GM19397 (cell line): ENCODE results near the gene SEPHS2.
"Not testable (repeated sequence)": the region's sequence is repeated elsewhere in the genome, so short reads cannot be mapped to it uniquely, and the experiment has no call there.

Experiments used
- ATAC-seq: cut with Tn5 transposase; IDR thresholded peaks from one replicate; pipeline ENCODE4 v1.9.1; 2021; ENCODE audit warnings: mild to moderate bottlenecking, moderate library complexity; ENCODE audit not compliant: unreplicated experiment

The SEPHS2 gene

DNA sequence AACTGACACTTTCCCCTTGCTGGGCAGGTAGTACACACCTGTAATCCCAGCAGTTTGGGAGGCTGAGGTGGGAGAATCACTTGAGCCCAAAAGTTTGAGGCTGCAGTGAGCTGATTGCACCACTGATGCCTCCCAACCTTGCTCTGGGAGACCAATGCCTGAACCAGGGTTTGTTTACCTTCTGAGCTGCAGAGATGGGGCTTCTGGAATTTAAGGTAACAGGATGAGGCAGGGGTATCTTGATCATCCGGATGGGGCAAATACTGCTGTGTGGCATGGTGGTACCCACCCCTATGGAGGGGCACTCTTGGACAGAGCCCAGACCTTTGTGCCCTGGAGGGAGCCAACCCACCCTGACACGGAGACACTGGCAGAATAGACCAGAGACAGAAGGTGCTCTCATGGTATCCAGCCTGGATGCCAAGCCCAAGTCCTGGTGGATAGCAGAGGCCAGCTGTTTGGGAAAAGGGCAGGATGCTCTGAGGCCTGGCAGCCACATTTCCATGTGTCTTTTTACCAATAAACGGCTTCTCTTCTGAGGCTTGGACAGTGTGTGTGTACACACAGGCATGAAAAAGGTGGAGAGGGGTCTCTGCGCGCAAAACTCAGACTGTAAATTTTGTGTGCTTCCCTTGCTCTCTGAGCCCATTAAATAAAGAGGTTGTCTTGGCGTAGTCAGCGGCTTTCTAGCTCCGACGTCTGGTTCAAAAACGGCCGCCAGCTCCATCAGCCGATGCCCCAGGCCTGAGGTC is 46.1 kb downstream of the SEPHS2 start:
- no peak for ATAC-seq

DNA sequence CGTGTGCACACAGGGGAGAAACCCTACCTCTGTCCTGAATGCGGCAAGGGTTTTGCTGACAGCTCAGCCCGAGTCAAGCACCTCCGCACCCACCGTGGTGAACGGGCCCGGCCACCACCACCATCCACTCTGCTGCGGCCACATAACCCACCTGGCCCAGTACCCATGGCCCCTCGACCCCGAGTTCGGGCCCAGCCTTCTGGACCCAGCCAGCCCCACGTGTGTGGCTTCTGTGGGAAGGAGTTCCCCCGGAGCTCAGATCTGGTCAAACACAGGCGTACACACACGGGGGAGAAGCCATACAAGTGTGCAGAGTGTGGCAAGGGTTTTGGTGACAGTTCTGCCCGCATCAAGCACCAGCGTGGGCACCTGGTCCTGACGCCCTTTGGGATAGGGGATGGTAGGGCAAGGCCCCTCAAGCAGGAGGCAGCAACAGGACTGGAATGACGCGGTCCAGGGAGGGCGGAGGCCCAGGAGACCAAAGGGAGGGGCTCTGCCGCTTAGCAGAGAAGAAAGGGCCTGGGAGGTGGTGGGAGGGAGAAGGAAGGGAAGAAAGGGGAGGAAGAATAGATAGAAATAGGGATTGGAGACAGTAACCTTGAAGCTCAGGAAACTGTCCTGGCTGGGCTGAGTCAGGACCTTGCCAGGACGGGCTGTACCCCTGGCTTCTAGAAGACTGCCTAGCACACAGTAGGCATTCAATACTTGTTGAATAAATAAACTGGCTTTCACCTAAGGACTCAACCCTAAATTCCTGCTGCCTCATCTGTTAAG is 46.8 kb downstream of the SEPHS2 start:
- ATAC-seq: no peak

DNA sequence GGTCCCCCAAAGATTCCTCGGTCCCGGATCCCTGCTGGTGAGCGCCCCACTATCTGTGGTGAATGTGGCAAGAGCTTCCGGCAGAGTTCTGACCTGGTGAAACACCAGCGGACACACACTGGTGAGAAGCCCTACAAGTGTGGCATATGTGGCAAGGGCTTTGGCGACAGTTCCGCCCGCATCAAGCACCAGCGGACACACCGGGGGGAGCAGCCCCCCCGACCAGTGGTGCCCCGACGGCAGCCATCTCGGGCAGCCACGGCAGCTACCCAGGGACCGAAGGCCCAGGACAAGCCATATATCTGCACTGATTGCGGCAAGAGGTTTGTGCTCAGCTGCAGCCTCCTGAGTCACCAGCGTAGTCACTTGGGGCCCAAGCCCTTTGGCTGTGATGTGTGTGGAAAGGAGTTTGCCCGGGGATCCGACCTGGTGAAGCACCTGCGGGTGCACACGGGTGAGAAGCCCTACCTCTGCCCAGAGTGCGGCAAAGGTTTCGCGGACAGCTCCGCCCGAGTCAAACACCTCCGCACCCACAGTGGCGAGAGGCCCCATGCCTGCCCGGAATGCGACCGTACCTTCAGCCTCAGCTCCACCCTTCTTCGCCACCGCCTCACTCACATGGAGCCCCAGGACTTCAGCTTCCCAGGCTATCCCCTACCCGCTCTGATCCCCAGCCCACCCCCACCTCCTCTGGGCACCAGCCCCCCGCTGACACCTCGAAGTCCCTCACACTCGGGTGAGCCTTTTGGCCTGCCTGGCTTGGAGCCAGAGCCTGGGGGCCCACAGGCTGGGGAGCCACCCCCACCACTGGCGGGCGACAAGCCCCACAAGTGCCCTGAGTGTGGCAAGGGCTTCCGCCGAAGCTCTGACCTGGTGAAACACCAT is 47.7 kb downstream of the SEPHS2 start:
- no peak for ATAC-seq

GRCh38 chr16:30397056-30397455 is 48.6 kb downstream of the SEPHS2 start:
- ATAC-seq: no peak

GRCh38 chr16:30396627-30397026 is 49.0 kb downstream of the SEPHS2 start:
- ATAC-seq: not testable (repeated sequence)

DNA sequence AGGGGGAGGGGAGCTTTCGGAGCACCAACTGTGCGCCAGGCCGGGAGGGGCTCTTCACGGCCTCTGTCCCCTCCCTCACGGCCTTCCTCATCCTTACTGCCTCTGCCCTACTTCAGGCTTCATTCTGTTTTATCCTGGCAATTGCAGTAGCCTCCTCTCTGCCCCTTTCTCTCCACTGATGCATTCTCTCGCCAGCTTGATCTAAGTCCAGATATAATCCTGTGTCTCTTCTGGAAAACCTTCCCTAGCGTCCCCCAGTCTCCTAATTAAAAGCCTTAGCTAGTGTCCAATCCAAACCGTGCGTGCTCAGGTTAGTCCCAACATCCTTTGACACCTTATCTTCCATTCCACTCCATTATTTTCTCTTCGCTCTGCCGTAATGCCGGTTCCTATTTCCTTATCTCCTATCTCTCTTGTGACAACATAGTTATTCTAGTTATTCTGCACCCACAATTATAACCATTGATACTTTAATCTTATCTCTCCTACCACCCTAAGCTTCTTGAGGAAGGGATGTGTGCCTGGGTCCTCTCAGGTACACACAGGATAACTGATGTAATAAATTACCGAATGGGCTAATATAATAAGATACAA is 49.6 kb downstream of the SEPHS2 start:
- no peak for ATAC-seq

DNA sequence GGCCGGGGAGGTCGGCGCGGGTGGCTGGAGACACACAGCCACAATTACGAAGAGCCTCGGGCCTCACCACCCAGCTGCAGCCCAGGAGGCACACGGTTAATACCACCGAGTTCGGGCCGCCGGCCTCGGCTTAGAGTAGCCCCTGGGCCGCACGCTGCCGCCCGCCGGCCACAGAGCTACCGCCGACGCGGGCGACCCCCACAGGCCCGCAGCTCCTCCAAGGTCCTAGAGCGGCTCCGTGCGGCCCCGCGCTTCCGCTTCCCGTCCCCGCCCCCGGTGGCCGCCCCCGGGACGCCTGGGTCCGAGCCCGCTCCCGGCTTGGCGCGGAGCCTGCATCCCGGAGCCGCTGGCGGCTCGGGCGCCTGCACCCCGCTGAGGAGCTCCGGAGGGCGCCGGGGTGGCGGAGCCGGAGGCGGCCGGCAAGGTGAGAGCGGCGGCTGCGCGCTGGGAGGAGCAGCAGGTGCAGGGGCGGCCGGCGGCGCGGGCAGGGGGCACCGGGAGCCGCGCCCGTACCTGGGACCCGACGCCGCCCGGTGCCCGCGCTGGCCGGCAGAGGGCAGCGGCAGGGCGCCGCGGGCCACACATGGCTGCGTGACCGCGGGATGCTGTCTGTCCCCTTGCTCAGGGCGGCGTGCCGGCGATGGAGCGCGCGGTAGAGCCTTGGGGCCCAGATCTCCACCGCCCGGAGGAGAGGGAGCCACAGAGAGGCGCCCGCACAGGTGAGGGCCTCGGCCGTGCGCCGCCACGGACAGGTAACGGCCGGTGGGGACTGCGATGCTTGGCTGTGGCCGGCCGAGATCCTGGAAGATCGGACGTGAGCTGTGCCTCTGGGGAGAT is 50.3 kb downstream of the SEPHS2 start, which contains the start of gene ZNF48:
Gene ZNF48, plus strand, starts transcription at position 266 of the 837 bp plus-strand sequence. Its CDS starts 375 bp downstream, at position 641.
- peak; percentile 67 for ATAC-seq

- no peak for ATAC-seq
These were observed 51.0 kb downstream of the SEPHS2 start for GRCh38 chr16:30394592-30395154.
